GM10266 (cell line): ENCODE results near the gene POFUT2.

Source experiments
- DNase-seq: peaks from one replicate; pipeline ENCODE4 v3.0.0; 2012; ENCODE audit errors: extremely low spot score
- TF ChIP-seq, protein P1 (sequence below): IDR thresholded peaks from 2 replicates; pipeline ENCODE4 v1.5.1; 2012; ENCODE audit warnings: mild to moderate bottlenecking, low read depth; ENCODE audit not compliant: control insufficient read depth, insufficient read depth; ENCODE audit errors: missing control alignments

POFUT2 gene, protein sequence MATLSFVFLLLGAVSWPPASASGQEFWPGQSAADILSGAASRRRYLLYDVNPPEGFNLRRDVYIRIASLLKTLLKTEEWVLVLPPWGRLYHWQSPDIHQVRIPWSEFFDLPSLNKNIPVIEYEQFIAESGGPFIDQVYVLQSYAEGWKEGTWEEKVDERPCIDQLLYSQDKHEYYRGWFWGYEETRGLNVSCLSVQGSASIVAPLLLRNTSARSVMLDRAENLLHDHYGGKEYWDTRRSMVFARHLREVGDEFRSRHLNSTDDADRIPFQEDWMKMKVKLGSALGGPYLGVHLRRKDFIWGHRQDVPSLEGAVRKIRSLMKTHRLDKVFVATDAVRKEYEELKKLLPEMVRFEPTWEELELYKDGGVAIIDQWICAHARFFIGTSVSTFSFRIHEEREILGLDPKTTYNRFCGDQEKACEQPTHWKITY

DNA sequence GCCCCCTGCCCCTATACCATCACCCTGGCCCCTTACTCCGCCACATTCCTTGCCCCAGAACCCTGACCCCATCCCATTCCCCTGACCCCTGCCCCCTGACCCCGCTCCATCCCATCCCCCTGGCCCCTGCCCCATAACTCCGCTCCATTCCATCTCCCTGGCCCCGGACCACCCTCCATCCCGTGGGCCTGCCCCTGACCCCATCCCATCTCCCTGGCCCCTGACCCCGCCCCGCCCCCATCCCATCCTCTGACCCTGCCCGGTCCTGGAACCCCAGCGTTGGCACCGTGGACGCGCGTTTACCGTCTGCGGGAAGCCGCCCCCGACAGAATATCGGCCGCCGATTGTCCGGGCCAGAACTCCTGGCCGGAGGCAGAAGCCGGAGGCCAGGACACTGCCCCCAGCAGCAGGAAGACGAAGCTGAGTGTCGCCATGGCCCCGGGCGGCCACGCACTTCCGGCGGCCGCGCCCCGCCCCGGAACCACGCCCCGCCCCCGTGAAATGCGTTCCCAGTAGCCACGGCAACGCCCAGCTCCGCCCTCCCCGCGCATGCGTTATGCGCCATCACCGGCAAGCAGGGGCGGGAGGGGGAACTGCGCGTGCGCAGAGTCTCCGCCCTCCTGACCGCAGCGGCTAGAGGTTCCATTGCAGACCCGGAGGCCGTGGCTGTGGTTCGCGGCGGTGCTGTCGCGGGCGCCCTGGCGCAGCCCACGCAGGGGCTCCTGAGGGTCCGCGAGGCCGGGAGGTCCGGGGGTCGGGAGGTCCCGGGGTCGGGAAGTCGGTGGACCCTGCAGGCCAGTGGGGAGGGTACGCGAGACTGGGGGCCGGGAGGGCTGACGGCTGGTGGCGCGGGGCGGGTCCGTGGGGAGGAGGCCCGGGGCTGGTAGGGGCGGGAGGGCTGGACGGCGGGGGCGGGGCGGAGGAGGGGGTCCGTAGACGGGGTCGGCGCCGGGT, at the start of gene POFUT2:
Gene POFUT2, minus strand, starts transcription at position 458 of the 954 bp plus-strand sequence. Its CDS starts 24 bp downstream, at position 434.
- peak; percentile 100 for DNase-seq
- TF ChIP-seq, protein P1, sequence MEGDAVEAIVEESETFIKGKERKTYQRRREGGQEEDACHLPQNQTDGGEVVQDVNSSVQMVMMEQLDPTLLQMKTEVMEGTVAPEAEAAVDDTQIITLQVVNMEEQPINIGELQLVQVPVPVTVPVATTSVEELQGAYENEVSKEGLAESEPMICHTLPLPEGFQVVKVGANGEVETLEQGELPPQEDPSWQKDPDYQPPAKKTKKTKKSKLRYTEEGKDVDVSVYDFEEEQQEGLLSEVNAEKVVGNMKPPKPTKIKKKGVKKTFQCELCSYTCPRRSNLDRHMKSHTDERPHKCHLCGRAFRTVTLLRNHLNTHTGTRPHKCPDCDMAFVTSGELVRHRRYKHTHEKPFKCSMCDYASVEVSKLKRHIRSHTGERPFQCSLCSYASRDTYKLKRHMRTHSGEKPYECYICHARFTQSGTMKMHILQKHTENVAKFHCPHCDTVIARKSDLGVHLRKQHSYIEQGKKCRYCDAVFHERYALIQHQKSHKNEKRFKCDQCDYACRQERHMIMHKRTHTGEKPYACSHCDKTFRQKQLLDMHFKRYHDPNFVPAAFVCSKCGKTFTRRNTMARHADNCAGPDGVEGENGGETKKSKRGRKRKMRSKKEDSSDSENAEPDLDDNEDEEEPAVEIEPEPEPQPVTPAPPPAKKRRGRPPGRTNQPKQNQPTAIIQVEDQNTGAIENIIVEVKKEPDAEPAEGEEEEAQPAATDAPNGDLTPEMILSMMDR: no peak

DNA sequence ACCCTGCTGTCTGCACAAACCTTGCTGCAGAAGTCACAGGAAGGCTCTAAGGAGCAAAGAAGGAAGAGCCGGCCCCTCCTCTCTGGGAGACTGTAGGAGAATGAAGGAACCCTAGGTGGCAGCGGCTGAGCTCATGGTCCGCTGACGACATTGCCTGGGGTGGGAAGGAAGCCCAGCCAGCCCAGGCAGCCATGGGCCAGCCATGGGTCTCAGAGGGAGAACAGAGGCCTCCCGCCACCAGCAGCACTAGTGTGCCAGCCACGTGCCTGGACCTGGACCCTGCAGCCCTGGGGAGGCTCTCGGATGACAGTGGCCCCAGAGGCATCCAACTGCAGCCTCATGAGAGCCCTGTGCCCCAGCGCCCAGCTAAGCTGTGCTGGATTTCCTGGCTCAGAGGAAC, 49.2 kb upstream of the POFUT2 start:
- DNase-seq: no peak
- TF ChIP-seq, protein P1: no peak

DNA sequence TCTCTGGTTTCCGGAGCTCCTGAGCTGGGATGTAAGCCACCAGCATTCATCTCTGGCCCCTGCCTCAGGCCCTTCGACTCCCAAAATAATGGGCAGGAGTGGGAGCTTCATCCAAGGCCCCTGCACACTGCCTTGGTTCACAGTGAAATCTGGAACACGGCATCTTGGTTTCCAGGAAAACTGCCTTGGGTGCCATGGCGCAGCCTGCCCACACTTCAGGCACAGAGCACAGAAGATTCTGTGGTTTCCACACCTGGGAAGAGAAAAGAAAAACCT, 48.8 kb upstream of the POFUT2 start:
- TF ChIP-seq, protein P1: no peak
- no peak for DNase-seq

GRCh38 chr21:45335761-45336534, 48.3 kb upstream of the POFUT2 start:
- TF ChIP-seq, protein P1: no peak
- no peak for DNase-seq

- TF ChIP-seq, protein P1: no peak
- DNase-seq: no peak
Measured at GRCh38 chr21:45335151-45335760, 47.6 kb upstream of the POFUT2 start.

DNA sequence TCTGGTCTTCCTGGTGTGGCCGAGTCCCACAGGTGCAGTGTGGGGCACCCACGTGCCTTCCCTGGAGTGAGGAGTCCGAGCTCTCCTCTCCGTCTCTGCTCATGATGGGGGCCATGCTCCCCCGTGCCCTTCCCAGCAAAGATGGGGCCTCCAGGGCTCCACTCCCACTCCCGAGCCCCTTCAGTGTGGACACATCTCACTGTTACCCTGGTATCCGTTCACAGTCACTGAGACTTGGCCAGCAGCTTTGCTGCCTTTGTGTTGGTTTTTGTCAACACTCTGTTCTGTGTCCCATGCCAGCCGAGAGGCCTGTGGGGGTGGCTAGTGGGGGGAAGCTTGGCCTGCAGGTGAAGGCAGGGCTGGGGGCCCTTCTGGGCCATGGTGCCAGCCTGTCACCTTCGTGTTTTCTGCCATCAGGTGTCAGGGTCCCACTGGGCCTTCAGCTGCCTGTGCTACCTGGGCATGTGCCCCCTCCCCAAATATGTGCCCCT, 46.9 kb upstream of the POFUT2 start:
- DNase-seq: no peak
- TF ChIP-seq, protein P1: no peak
